ENCODE measurements around the gene KLRC4. TPM values are rescaled to one million over a fixed set of nuclear protein-coding genes. Genes with fewer than 3 reads are reported as not detected.
"Not testable (repeated sequence)": the region's sequence is repeated elsewhere in the genome, so short reads cannot be mapped to it uniquely, and the experiment has no call there.

KLRC4 gene
- total RNA-seq, 3 donors from 2014 or later, result 0.78 to 1.1 (median 0.95) TPM

- ATAC-seq, result no peak
- no peak for DNase-seq
- H3K9me3 Mint-ChIP-seq, result no peaks in the 10 kb centered on the region
- H3K4me1 Mint-ChIP-seq (ENCODE audit: low read depth), result peaks cover 17% of the 10 kb centered on the region
- no peaks in the 10 kb centered on the region for H3K36me3 Mint-ChIP-seq (ENCODE audit: insufficient read depth)
- peak within 1 kb of the TSS; percentile 81 for H3K4me3 Mint-ChIP-seq
- peaks cover 14% of the 10 kb centered on the region for H3K27me3 Mint-ChIP-seq (ENCODE audit: low read depth)
Observed at GRCh38 chr12:10389904-10390303, 19.7 kb downstream of the KLRC4 start, which contains the start of gene KLRK1. KLRK1 (minus strand) TSS chr12:10390041; CDS start chr12:10388810, 1,231 bp downstream.

GRCh38 chr12:10388624-10389413 is 20.7 kb downstream of the KLRC4 start:
- peak overlapping the region; percentile 81 for H3K4me3 Mint-ChIP-seq
- no peak for DNase-seq

DNA sequence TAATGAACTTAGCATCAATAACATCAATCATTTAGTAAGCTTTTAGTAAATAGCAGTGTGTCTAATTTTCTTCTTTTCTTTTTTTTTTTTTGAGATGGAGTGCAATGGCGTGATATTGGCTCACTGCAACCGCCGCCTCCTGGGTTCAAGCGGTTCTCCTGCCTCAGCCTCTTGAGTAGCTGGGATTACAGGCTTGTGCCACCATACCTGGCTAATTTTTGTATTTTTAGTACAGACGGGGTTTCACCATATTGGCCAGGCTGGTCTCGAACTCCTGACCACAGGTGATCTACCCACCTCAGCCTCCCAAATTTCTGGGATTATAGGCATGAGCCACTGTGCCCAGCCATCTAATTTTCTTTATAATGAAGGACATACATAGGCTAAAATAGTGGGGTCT is 22.1 kb downstream of the KLRC4 start:
- DNase-seq; H3K36me3 Mint-ChIP-seq (ENCODE audit: insufficient read depth); ATAC-seq; H3K9me3 Mint-ChIP-seq: not testable (repeated sequence)
- Mint-ChIP-seq H3K27me3 (ENCODE audit: low read depth) (peaks cover 14% of the 10 kb centered on the region), H3K4me1 (ENCODE audit: low read depth) (peaks cover 12% of the 10 kb centered on the region), H3K4me3 (peak overlapping the region; percentile 65)

More at GRCh38 chr12:10388624-10389413, 20.7 kb downstream of the KLRC4 start:
- no peaks in the 10 kb centered on the region for H3K36me3 Mint-ChIP-seq (ENCODE audit: insufficient read depth)
- no peaks in the 10 kb centered on the region for H3K9me3 Mint-ChIP-seq
- H3K4me1 Mint-ChIP-seq (ENCODE audit: low read depth), result peaks cover 14% of the 10 kb centered on the region
- no peak for ATAC-seq
- peaks cover 11% of the 10 kb centered on the region for H3K27me3 Mint-ChIP-seq (ENCODE audit: low read depth)

DNA sequence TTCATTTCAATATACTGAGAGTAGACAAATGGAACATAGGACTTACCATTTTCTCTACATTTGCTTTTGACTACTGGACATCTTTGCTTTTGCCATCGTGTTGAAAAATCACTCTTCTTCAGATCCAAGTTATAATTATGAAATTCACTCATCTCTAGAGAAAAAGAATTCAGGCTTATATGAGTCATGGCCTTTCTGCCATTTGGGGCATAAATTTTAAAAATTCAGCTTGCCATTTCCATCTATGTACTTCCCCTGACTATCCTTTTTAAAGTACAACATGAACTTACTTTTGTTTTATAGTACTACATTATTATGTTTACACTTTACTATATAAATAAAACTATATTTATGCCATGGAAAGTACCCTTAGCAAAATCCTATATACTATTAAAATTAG is 22.7 kb downstream of the KLRC4 start:
- DNase-seq (no peak), ATAC-seq (peak in 1 of 2 donors; percentile 18)
- Mint-ChIP-seq H3K36me3 (ENCODE audit: insufficient read depth) (no peaks in the 10 kb centered on the region), H3K9me3 (no peaks in the 10 kb centered on the region), H3K27me3 (ENCODE audit: low read depth) (peaks cover 14% of the 10 kb centered on the region), H3K4me3 (peak overlapping the region; percentile 37), H3K4me1 (ENCODE audit: low read depth) (peaks cover 8% of the 10 kb centered on the region)

- Mint-ChIP-seq H3K4me3 (peak overlapping the region; percentile 61), H3K9me3 (no peaks in the 10 kb centered on the region), H3K4me1 (ENCODE audit: low read depth) (peaks cover 11% of the 10 kb centered on the region), H3K27me3 (ENCODE audit: low read depth) (peaks cover 19% of the 10 kb centered on the region), H3K36me3 (ENCODE audit: insufficient read depth) (no peaks in the 10 kb centered on the region)
- DNase-seq (no peak), ATAC-seq (peak; percentile 48 to 60)
Observed at GRCh38 chr12:10385166-10385613, 24.4 kb downstream of the KLRC4 start.

GRCh38 chr12:10384191-10384590 is 25.4 kb downstream of the KLRC4 start:
- H3K4me3 Mint-ChIP-seq, result peak overlapping the region; percentile 61
- DNase-seq (no peak), ATAC-seq (no peak)
- H3K27me3 Mint-ChIP-seq (ENCODE audit: low read depth), result peaks cover 15% of the 10 kb centered on the region
- peaks cover 8% of the 10 kb centered on the region for H3K4me1 Mint-ChIP-seq (ENCODE audit: low read depth)
- no peaks in the 10 kb centered on the region for H3K36me3 Mint-ChIP-seq (ENCODE audit: insufficient read depth)
- no peaks in the 10 kb centered on the region for H3K9me3 Mint-ChIP-seq

- H3K36me3 Mint-ChIP-seq (ENCODE audit: insufficient read depth), result no peaks in the 10 kb centered on the region
- H3K4me1 Mint-ChIP-seq (ENCODE audit: low read depth), result peaks cover 11% of the 10 kb centered on the region
- H3K4me3 Mint-ChIP-seq, result peak overlapping the region; percentile 59
- ATAC-seq, result peak in 1 of 2 donors; percentile 21
- DNase-seq, result no peak
- no peaks in the 10 kb centered on the region for H3K9me3 Mint-ChIP-seq
- H3K27me3 Mint-ChIP-seq (ENCODE audit: low read depth), result peaks cover 12% of the 10 kb centered on the region
Observed at GRCh38 chr12:10381928-10382628, 27.5 kb downstream of the KLRC4 start.

DNA sequence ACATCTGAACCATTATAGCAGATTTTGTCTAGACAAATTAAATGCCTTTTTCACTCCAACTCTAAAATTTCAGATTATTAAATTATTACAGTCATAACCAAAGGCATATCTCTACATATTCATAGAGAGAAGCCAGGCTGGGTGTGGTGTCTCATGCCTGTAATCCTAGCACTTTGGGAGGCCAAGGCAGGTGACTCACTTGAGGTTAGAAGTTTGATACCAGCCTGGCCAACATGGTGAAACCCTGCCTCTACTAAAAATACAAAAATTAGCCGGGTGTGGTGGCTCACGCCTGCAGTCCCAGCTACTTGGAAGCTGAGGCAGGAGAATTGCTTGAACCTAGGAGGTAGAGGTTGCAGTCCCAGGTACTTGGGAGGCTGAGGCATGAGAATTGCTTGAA is 30.8 kb downstream of the KLRC4 start:
- not testable (repeated sequence) for DNase-seq; H3K4me3 Mint-ChIP-seq; H3K9me3 Mint-ChIP-seq; H3K36me3 Mint-ChIP-seq (ENCODE audit: insufficient read depth); H3K27me3 Mint-ChIP-seq (ENCODE audit: low read depth)
- peaks cover 21% of the 10 kb centered on the region for H3K4me1 Mint-ChIP-seq (ENCODE audit: low read depth)
- ATAC-seq, result peak; percentile 83 to 85

DNA sequence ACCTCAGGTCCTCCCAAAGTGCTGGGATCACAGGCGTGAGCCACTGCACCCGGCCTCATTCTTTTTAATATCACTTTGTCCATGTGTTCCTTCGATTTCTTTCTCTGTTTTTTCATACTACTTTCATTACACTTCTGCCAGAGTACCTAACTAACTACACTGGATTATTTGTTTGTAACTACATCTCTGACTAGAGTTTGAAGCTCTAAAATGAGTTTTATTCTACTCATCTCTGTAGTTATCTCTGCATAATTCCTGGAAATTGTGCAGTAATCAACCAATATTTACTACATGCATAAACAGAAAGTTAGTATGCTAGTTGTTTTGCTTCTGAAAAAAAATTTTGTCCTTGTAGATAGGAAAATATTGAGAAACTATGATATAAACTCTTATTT is 34.9 kb downstream of the KLRC4 start:
- no peak for ATAC-seq
- H3K4me3 Mint-ChIP-seq, result no peak overlapping the region
- H3K9me3 Mint-ChIP-seq, result no peaks in the 10 kb centered on the region
- peaks cover 4% of the 10 kb centered on the region for H3K36me3 Mint-ChIP-seq (ENCODE audit: insufficient read depth)
- peaks cover 34% of the 10 kb centered on the region for H3K4me1 Mint-ChIP-seq (ENCODE audit: low read depth)
- no peaks in the 10 kb centered on the region for H3K27me3 Mint-ChIP-seq (ENCODE audit: low read depth)
- DNase-seq, result no peak

DNA sequence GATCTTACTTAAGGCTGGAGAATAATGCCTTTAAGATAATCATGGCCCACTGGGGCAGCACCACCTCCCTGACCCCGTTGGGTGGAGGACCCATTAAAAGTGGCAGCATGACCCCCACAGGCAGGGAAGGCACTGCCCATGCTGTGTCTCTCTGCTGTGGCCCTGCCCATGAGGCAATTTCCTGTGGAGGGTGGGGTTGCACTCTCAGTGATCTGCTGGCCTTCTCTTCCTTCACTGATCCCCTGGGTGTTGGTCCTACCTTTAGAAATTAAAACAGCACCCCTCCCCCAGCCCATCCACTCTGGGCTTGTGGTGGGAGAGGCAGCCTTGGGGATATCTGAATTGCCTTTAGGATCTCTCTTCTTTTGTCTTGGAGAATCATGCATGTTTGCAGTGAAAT is 37.0 kb downstream of the KLRC4 start:
- H3K4me3 Mint-ChIP-seq, result no peak overlapping the region
- peaks cover 38% of the 10 kb centered on the region for H3K4me1 Mint-ChIP-seq (ENCODE audit: low read depth)
- no peaks in the 10 kb centered on the region for H3K27me3 Mint-ChIP-seq (ENCODE audit: low read depth)
- H3K36me3 Mint-ChIP-seq (ENCODE audit: insufficient read depth), result peaks cover 11% of the 10 kb centered on the region
- peaks cover 5% of the 10 kb centered on the region for H3K9me3 Mint-ChIP-seq
- ATAC-seq, result peak in 1 of 2 donors; percentile 19
- DNase-seq, result no peak

DNA sequence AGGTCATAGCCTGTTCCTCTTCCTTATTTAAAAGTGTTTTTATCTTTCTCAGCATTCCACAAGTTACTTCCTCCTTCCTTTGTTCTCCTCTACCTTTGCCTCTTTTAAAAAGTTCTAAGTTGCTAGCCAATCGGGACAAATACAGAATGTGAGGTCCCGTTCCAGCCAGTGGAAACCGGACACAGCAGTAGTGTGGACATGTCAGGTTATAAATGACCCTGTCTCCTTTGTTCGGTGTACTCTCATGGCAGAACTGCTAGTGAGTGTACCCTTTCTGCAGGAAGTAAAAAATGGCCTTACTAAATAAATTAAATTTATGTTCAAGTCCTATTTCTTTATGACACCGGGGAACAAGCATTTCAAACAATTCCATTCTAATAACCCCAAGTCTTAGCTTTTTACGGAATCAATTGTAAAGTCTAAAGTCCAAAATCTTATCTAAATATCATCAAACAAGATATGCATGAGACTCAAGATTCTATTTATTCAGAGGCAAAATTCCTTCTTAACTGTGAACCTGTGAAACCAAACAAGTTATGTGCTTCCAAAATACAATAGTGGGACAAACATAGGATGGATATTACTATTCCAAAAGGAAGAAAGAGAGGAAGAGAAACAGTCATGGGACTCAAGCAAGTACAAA is 37.5 kb downstream of the KLRC4 start:
- Mint-ChIP-seq H3K36me3 (ENCODE audit: insufficient read depth) (peaks cover 11% of the 10 kb centered on the region), H3K4me1 (ENCODE audit: low read depth) (peaks cover 38% of the 10 kb centered on the region)
- not testable (repeated sequence) for DNase-seq; H3K4me3 Mint-ChIP-seq; H3K9me3 Mint-ChIP-seq; H3K27me3 Mint-ChIP-seq (ENCODE audit: low read depth); ATAC-seq

GRCh38 chr12:10369557-10370415 is 39.8 kb downstream of the KLRC4 start:
- DNase-seq, result no peak
- peaks cover 7% of the 10 kb centered on the region for H3K36me3 Mint-ChIP-seq (ENCODE audit: insufficient read depth)
- no peaks in the 10 kb centered on the region for H3K27me3 Mint-ChIP-seq (ENCODE audit: low read depth)
- peaks cover 33% of the 10 kb centered on the region for H3K4me1 Mint-ChIP-seq (ENCODE audit: low read depth)
- H3K4me3 Mint-ChIP-seq, result peak overlapping the region; percentile 17
- H3K9me3 Mint-ChIP-seq, result peaks cover 5% of the 10 kb centered on the region
- ATAC-seq, result no peak

GRCh38 chr12:10368206-10369171 is 41.1 kb downstream of the KLRC4 start:
- H3K4me1 Mint-ChIP-seq (ENCODE audit: low read depth), result peaks cover 28% of the 10 kb centered on the region
- H3K9me3 Mint-ChIP-seq, result peaks cover 5% of the 10 kb centered on the region
- no peak for ATAC-seq
- H3K4me3 Mint-ChIP-seq, result peak overlapping the region; percentile 26
- no peaks in the 10 kb centered on the region for H3K27me3 Mint-ChIP-seq (ENCODE audit: low read depth)
- peaks cover 7% of the 10 kb centered on the region for H3K36me3 Mint-ChIP-seq (ENCODE audit: insufficient read depth)
- DNase-seq, result no peak
